ENCODE results near the gene DCAF5.

DCAF5 gene

GRCh38 chr14:69002069-69002468, 150.8 kb downstream of the DCAF5 start:
- TF ChIP-seq CTCF (IDR thresholded peaks at IDR 0.05; ENCODE audit: extremely low read depth, missing control alignments) = no peak
- no peak for DNase-seq (ENCODE audit: low spot score)

- no peak for TF ChIP-seq CTCF (IDR thresholded peaks at IDR 0.05; ENCODE audit: extremely low read depth, missing control alignments)
- DNase-seq (ENCODE audit: low spot score) = no peak
Observed at GRCh38 chr14:69001375-69001774, 151.5 kb downstream of the DCAF5 start.

Measured in GM20000 (cell line).